NCI-H345 treated with DMSO at 0.1 percent for 48 hours (cell line): ENCODE results near the gene TAF11L2.
"Not testable (repeated sequence)": the region's sequence is repeated elsewhere in the genome, so short reads cannot be mapped to it uniquely, and the experiment has no call there.

Experiments used
- DNase-seq: peaks from one replicate; lab custom pipeline; 2025; ENCODE audit not compliant: unreplicated experiment; lab: John Stamatoyannopoulos, UW

Gene TAF11L2

DNA sequence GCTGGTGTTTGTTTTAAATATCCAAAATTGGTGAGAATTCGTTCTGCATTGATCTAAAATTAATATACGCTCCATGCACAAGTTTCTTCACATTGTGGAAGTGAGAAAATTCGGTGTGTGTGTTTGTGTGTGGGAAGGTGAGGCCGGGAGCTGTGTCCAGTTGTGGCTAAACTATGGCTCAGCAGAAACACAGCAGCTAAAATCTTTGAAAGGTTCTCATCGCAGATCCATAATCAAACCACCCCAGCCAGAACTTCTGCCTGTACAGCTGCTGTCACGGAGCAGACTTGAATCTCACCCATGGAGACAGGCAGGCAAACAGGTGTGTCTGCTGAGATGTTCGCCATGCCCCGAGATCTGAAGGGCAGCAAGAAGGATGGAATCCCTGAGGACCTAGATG is at the start of gene TAF11L2:
TSS of gene TAF11L2 (plus strand) at position 301 of the 400 bp plus-strand sequence.
- not testable (repeated sequence) for DNase-seq

DNA sequence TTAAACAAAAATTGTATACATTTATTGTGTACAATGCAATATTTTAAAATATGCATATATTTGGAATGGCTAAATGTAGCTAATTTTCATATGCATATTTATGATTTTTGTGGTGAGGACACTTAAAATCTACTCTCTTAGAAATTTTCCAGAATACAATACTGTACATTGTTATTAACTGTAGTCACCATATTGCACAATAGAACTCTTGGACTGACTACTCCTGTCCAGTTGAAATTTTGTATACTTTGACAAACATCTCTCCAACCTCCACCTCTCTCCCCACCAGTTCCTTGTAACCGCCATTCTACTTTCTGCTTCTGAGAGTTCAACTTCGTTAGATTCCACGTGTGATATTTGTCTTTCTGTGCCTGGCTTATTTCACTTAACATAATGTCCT is 49.2 kb upstream of the TAF11L2 start:
- DNase-seq = no peak

DNA sequence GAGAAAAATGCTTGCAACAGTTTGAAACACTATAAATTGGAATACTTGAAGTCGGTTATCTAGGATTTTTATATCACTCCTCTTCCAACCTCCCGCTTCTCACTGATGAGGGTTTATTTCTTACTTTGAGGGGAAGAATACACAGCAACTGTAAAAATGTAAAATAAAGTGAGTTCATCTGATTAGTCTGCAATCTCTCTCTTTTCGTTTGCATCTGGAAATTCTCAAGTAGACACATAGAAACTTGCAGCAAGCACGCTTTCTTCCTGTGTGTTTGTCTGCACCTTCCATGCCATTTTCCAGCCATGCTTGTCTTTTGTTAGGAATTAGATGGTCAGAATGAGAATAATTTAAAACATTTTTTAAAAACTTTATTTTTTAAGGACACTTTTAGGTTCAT is 45.1 kb upstream of the TAF11L2 start:
- DNase-seq = no peak

DNA sequence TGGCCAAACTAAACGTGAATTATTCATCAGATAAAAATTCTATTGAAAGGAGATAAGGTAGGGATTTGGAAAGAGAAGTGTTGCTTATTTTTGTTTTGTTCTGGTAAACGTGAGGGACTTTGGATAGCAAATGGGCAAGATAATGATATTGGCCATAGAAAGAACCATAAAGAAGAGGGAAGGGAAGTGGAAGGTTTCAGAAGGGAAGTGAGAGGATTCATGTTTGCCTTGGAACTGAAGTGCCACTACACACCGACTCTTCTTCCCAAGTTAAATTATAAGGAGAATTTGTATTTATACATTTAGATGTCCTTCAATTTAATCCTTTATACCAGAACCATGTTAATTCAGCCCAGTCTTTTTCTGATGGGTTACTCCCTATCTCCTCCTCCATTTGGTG is 42.1 kb upstream of the TAF11L2 start:
- no peak for DNase-seq

DNA sequence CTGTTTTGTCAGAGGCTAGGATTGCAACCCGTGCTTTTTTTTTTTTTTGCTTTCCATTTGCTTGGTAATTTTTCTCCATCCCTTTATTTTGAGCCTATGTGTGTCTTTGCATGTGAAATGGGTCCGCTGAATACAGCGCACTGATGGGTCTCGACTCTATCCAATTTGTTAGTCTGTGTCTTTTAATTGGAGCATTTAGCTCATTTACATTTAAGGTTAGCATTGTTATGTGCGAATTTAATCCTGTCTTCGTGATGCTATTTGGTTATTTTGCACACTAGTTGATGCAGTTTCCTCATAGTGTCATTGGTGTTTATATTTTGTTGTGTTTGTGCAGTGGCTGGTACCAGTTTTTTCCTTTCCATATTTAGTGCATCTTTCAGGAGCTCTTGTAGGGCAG is 36.2 kb upstream of the TAF11L2 start:
- no peak for DNase-seq

- no peak for DNase-seq
These were observed 34.4 kb upstream of the TAF11L2 start for GRCh38 chr5:17463653-17464052.

DNA sequence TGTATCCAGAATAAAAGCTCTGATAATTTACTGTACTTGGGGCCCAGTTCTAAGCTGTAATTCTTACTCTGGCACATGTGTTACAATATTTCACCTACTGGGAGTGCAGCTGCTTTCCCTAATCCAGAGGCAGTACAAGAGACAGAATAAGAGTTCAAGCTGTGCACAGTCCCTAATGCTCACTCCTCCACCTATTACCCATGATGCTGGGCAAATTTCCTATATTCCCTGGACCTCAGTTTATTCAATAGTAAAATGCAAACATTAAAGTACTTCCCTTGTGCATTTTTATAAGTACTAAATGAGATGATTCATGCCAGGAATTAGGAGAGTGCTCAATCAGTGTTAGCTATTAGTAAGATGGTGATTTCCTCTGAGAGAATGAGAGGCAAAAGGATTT is 28.0 kb upstream of the TAF11L2 start:
- no peak for DNase-seq

DNA sequence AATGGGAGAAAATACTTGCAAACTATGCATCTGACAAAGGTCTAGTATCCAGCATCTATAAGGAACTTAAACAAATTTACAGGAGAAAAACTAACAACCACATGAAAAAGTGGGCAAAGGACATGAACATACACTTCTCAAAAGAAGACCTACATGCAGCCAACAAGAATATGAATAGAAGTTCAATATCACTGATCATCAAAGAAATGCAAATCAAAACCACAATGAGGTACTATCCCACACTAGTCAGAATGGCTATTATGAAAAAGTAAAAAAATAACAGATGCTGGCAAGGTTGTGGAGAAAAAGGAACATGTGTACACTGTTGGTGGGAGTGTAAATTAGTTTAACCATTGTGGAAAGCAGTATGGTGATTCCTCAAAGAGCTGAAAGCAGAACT is 23.0 kb upstream of the TAF11L2 start:
- not testable (repeated sequence) for DNase-seq

- no peak for DNase-seq
These were observed 21.0 kb upstream of the TAF11L2 start for GRCh38 chr5:17477043-17477442.

DNA sequence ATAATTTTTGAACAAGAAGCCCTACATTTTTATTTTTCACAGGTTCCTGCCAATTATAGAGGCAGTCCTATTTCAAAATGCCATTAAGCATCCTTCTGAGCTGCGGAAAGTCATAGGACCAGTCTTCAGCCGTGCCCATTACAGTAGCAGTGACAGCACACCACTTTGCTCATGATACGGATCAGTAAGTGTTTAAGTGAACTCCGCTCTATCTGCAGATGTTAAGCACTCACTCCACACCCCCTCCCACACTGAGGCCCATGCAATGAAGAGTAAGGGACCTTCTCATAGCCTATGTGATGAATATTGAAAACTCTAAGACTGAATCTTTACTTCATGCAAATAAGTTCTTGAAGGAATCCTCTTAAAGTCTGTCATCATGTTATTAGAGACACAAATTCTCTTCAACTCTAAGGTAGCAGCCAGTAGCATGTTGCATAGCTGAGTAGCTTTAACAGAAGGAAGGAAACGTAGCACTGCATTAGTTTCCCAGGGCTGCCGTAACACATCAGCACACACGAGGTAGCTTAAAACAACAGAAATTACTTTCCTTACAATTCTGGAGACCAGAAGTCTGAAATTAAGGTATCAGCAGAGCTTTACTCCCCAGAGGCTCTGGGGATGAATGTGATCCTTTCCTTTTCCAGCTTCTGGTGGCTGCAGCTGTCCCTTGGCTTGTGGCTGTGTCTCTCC is 20.3 kb upstream of the TAF11L2 start:
- peak; percentile 69 for DNase-seq

DNA sequence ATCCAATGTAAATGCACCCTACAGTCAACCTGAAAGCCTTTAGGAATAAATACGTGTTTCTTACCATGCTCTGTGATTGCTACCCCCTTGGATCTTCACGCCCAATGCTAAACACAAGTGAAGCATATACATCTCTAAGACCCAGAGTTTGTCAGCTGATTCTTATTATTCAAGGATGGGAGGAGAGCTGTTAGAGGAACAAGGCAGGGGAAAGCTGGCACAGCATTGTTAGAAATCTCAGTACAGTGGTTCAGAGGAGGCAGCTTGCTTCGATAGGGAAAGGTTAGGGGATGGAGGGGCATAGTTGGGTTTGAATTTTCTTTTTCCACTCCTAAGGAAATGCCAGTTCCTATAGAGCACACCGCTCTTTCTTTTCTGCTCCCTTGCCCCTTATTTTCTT is 16.7 kb upstream of the TAF11L2 start:
- peak; percentile 1 for DNase-seq

DNA sequence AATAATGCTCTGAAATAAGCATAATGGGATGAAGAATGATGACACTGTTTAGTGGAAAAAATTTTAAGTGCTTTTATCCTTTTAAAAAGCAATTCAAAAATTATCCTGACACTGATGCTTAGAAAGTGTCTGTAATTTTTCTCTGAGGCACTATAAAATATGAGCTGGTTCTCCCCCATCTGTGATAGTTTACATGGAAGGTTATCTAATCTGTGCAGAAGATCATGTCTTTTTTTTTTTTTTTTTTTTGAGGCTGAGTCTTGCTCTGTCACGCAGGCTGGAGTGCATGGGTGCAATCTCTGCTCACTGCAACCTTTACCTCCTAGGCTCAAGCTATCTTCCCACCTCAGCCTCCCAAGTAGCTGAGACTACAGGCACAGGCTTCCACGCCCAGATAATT is 15.2 kb upstream of the TAF11L2 start:
- no peak for DNase-seq

DNA sequence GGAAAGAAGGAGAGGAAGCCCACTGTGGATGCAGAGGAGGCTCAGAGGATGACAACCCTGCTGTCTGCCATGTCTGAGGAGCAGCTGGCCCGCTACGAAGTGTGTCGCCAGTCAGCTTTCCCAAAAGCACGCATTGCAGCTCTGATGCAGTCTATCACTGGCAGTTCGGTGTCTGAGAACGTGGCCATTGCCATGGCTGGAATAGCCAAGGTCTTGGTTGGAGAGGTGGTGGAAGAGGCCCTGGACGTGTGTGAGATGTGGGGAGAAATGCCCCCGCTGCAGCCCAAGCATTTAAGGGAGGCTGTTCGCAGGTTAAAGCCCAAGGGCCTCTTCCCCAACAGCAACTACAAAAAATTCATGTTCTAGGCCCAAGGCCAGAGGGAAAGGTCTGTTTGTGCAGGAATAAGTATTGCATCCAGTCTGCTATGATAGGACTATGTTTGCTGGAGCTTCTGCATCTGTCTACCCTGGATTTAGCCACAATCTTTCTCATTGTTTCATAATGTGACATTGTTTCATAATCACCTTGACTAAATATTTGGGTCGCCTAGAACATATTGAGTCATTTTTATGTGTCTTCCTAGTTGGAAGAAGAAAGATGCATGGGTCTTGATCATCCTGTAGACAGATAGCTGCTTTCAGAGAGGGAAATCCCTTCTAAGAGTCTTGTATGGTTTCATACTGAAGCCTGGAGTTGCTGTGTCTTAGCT is 11.4 kb upstream of the TAF11L2 start:
- not testable (repeated sequence) for DNase-seq

DNA sequence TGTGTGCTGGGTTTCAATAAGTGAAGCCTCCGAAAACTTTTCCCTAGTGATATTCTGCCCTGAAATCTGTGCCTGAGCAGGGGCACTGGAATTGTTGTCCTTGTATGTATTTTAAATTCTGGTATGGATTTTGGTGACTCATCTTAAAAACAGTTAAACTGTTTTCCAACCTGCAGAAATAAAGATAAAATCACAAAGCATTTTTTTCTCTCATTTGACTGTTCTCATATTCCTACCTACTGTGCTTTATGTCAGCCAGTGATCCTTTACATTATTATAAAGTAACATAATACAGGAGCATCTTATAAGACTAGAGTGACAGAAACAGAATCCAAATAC is 10.9 kb upstream of the TAF11L2 start:
- no peak for DNase-seq

- DNase-seq = not testable (repeated sequence)
These were observed 6.8 kb upstream of the TAF11L2 start for GRCh38 chr5:17491257-17491656.

- no peak for DNase-seq
These were observed 5.3 kb upstream of the TAF11L2 start for GRCh38 chr5:17492770-17493169.

- no peak for DNase-seq
These were observed 585 bp upstream of the TAF11L2 start for GRCh38 chr5:17497446-17497845.

GRCh38 chr5:17511775-17512325 is 13.8 kb downstream of the TAF11L2 start:
- DNase-seq = no peak

- DNase-seq = not testable (repeated sequence)
These were observed 19.5 kb downstream of the TAF11L2 start for GRCh38 chr5:17517526-17517925.

DNA sequence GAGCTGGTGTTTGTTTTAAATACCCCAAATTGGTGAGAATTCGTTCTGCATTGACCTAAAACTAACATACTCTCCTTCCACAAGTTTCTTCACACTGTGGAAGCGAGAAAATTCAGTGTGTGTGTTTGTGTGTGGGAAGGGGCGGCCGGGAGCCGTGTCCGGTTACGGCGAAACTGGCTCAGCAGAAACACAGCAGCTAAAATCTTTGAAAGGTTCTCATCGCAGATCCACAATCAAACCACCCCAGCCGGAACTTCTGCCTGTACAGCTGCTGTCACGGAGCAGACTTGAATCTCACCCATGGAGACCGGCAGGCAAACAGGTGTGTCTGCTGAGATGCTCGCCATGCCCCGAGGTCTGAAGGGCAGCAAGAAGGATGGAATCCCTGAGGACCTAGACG is 20.0 kb downstream of the TAF11L2 start, which contains the start of gene TAF11L3:
TSS of gene TAF11L3 (plus strand) at position 301 of the 400 bp plus-strand sequence.
- not testable (repeated sequence) for DNase-seq

DNA sequence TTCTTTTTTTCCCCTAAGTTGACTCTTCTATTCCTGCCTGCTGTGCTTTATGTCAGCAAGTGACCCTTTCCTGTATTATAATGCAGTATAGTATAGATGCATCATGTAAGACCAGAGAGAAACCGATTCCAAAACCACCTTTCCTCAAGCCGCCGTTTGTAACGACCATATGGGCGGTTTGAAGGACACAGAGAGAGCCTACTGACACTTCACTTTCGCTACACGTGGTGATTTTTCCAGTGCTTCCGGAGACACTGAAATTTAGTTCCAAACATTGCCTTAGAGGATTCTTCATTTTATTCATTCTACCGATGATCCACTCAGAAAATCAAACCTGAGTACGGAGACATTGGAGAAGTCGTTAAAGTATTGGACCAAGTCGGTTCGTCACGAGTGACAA is 21.5 kb downstream of the TAF11L2 start:
- DNase-seq = not testable (repeated sequence)

- DNase-seq = not testable (repeated sequence)
These were observed 23.5 kb downstream of the TAF11L2 start, which contains the start of gene TAF11L4 for GRCh38 chr5:17521501-17521900. TSS of gene TAF11L4 (plus strand) at chr5:17521801.
